HUES64 (cell line): ENCODE data around the gene MYEOV.

Experiments used
- H3K27ac ChIP-seq: 2 replicates; pipeline ENCODE4 v1.7.0; 2013; ENCODE audit warnings: low read depth, low read length, inconsistent platforms
- H3K27me3 ChIP-seq: 2 replicates; pipeline ENCODE4 v1.6.1; 2013; ENCODE audit warnings: mild to moderate bottlenecking, low read length; ENCODE audit not compliant: insufficient read depth
- H3K36me3 ChIP-seq: 2 replicates; pipeline ENCODE4 v1.6.1; 2013; ENCODE audit warnings: mild to moderate bottlenecking, low read length; ENCODE audit not compliant: insufficient read depth
- H3K4me1 ChIP-seq: 2 replicates; pipeline ENCODE4 v1.6.1; 2013; ENCODE audit warnings: mild to moderate bottlenecking, low read length, moderate library complexity; ENCODE audit not compliant: insufficient read depth
- H3K4me3 ChIP-seq: 2 replicates; pipeline ENCODE4 v1.5.1; 2013; ENCODE audit warnings: mild to moderate bottlenecking, low read length, moderate library complexity
- H3K9ac ChIP-seq: 2 replicates; pipeline ENCODE4 v1.6.1; 2013; ENCODE audit warnings: mild to moderate bottlenecking, low read depth, low read length
- H3K9me3 ChIP-seq: 2 replicates; pipeline ENCODE4 v1.6.1; 2013; ENCODE audit warnings: low read depth, low read length; ENCODE audit not compliant: insufficient read depth
- WGBS: fragments of 150-250, 120-280 bp; methylation state at CpG from one replicate; pipeline ENCODE4 v1.1.7; 2013; ENCODE audit warnings: missing lambda C conversion rate; 5-methylcytosine and 5-hydroxymethylcytosine counted together

MYEOV gene

DNA sequence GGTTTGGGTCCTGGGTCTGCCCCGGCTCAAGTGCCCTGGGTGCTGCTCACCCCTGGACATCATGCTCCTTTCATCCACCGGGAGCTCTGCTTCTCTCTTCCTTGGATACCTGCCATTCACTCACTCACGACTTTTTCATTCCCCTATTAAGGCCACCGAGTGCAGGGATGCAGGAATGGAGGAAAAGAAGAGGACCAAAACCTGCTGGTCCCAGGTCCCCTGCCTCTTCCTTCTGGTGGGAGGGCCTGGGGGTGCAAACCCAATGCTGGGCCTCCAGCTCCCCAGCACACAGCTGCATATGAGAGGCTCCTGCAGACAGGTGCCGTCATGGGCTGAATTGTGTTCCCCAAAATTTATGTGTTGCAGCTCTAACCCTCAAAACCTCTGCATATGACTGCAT, 36.8 kb upstream of the MYEOV start:
- Histone ChIP-seq H3K4me1 (peaks cover 17% of the 10 kb centered on the region), H3K27me3 (no peaks in the 10 kb centered on the region), H3K36me3 (no peaks in the 10 kb centered on the region), H3K27ac (no peak overlapping the region), H3K4me3 (no peak overlapping the region), H3K9ac (no peak overlapping the region), H3K9me3 (peaks cover 12% of the 10 kb centered on the region)
- 84% methylated on average over 5 of the region's 5 CpGs for WGBS

GRCh38 chr11:69257838-69258658, 35.9 kb upstream of the MYEOV start:
- WGBS: 58% methylated on average over 6 of the region's 6 CpGs
- H3K4me3 ChIP-seq: no peak overlapping the region
- no peak overlapping the region; the same call in 1 of the 2 replicates for H3K27ac ChIP-seq
- peaks cover 10% of the 10 kb centered on the region for H3K9me3 ChIP-seq
- H3K36me3 ChIP-seq: no peaks in the 10 kb centered on the region
- no peaks in the 10 kb centered on the region for H3K27me3 ChIP-seq
- H3K9ac ChIP-seq: no peak overlapping the region
- peaks cover 17% of the 10 kb centered on the region for H3K4me1 ChIP-seq

DNA sequence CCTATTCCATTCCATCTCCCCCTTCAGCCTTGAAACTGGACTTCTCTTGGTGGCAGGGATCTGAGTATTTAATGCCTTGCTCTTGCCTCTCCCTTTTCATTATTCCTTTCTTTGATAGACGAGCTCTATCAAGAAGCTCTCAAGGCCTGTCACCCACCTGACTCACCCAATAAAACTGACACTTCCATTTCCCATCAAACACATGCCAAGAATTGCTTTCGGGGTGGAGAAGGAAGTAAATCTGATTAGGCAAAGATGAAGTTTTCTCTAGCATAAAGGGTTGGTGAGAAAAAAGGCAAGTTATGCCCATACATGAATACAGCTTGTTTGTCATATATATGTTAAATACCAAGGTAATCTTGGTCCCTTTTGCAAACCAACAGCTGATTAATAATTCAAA, 34.9 kb upstream of the MYEOV start:
- Histone ChIP-seq H3K9me3 (0 out of 2 replicates have a peak, but pooled peaks cover 5% of the 10 kb centered on the region), H3K9ac (no peak overlapping the region), H3K36me3 (no peaks in the 10 kb centered on the region), H3K4me3 (no peak overlapping the region), H3K4me1 (peaks cover 17% of the 10 kb centered on the region), H3K27me3 (no peaks in the 10 kb centered on the region), H3K27ac (no peak overlapping the region)
- 68% methylated on average over 1 of the region's 2 CpGs for WGBS

- 0 out of 2 replicates have a peak, but pooled peaks cover 5% of the 10 kb centered on the region for H3K9me3 ChIP-seq
- H3K4me3 ChIP-seq: no peak overlapping the region
Measured at GRCh38 chr11:69260622-69261021, 33.3 kb upstream of the MYEOV start.

DNA sequence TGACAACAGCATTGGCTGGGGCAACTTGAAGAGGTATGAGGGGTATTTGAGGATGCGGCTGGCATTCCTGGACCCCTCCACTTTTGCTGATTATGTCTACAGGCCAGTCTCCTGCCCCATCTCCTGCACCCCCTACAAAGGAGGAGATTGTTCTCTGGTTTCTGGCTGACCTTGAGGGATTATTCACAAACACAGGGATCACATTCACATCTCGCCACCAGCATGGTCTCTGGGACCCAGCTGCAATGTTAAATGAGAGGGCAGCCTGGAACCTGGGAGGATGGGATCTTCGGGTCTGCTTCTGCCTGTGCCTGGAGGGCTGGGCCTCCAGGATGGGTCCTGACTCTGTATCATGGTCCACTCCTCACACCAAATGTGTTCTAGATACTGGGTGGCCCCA, 32.8 kb upstream of the MYEOV start:
- 0 out of 2 replicates have a peak, but pooled peaks cover under 1% of the 10 kb centered on the region for H3K9me3 ChIP-seq
- no peak overlapping the region for H3K4me3 ChIP-seq
- H3K27me3 ChIP-seq: no peaks in the 10 kb centered on the region
- no peak overlapping the region for H3K27ac ChIP-seq
- peaks cover 17% of the 10 kb centered on the region for H3K4me1 ChIP-seq
- H3K36me3 ChIP-seq: no peaks in the 10 kb centered on the region
- WGBS: 86% methylated on average over 2 of the region's 3 CpGs
- no peak overlapping the region for H3K9ac ChIP-seq

More at GRCh38 chr11:69260622-69261021, 33.3 kb upstream of the MYEOV start:
- Histone ChIP-seq H3K4me1 (peaks cover 17% of the 10 kb centered on the region), H3K36me3 (no peaks in the 10 kb centered on the region), H3K27ac (no peak overlapping the region), H3K9ac (no peak overlapping the region), H3K27me3 (no peaks in the 10 kb centered on the region)

GRCh38 chr11:69262918-69263735, 30.8 kb upstream of the MYEOV start:
- H3K27ac ChIP-seq: no peak overlapping the region
- H3K4me1 ChIP-seq: peaks cover 7% of the 10 kb centered on the region
- WGBS: 87% methylated on average over 7 of the region's 8 CpGs
- no peaks in the 10 kb centered on the region for H3K36me3 ChIP-seq
- H3K4me3 ChIP-seq: no peak overlapping the region
- no peak overlapping the region for H3K9ac ChIP-seq
- H3K9me3 ChIP-seq: no peaks in the 10 kb centered on the region
- no peaks in the 10 kb centered on the region for H3K27me3 ChIP-seq

GRCh38 chr11:69263736-69264052, 30.3 kb upstream of the MYEOV start:
- Histone ChIP-seq H3K36me3 (no peaks in the 10 kb centered on the region), H3K9me3 (no peaks in the 10 kb centered on the region), H3K27ac (no peak overlapping the region), H3K4me1 (peaks cover under 1% of the 10 kb centered on the region), H3K27me3 (no peaks in the 10 kb centered on the region), H3K9ac (no peak overlapping the region), H3K4me3 (no peak overlapping the region)
- WGBS: 94% methylated on average over 3 of the region's 3 CpGs

DNA sequence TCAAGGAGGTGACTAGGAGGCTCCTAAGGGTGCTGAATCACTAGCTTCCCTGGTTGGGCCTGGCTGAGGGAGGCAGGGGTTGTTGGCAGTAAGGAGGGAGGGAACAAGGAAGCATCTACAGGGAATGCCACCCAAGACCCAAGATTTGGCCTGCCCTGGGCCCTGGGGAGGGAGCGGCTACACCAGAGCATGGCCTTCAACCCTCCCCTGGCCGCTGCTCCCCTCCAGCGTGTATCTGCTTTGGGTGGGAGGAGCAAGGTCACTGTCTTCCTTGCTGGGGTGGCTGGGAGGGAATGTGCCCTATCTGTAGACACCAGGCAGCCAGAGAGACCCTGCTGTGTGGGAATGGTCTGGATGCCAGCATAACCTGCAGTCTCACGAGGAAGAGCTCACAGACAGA, 29.5 kb upstream of the MYEOV start:
- H3K36me3 ChIP-seq: no peaks in the 10 kb centered on the region

GRCh38 chr11:69265210-69265609, 28.7 kb upstream of the MYEOV start:
- H3K4me3 ChIP-seq: no peak overlapping the region
- no peaks in the 10 kb centered on the region for H3K27me3 ChIP-seq
- no peaks in the 10 kb centered on the region for H3K36me3 ChIP-seq
- H3K9me3 ChIP-seq: no peaks in the 10 kb centered on the region
- 88% methylated on average over 6 of the region's 6 CpGs for WGBS
- H3K27ac ChIP-seq: no peak overlapping the region
- H3K9ac ChIP-seq: no peak overlapping the region
- H3K4me1 ChIP-seq: no peaks in the 10 kb centered on the region

More for the DNA sequence above, 29.5 kb upstream of the MYEOV start:
- no peak overlapping the region for H3K9ac ChIP-seq
- no peaks in the 10 kb centered on the region for H3K9me3 ChIP-seq
- WGBS: 91% methylated on average over 4 of the region's 4 CpGs
- H3K4me3 ChIP-seq: no peak overlapping the region
- no peak overlapping the region for H3K27ac ChIP-seq
- H3K4me1 ChIP-seq: no peaks in the 10 kb centered on the region
- H3K27me3 ChIP-seq: no peaks in the 10 kb centered on the region

DNA sequence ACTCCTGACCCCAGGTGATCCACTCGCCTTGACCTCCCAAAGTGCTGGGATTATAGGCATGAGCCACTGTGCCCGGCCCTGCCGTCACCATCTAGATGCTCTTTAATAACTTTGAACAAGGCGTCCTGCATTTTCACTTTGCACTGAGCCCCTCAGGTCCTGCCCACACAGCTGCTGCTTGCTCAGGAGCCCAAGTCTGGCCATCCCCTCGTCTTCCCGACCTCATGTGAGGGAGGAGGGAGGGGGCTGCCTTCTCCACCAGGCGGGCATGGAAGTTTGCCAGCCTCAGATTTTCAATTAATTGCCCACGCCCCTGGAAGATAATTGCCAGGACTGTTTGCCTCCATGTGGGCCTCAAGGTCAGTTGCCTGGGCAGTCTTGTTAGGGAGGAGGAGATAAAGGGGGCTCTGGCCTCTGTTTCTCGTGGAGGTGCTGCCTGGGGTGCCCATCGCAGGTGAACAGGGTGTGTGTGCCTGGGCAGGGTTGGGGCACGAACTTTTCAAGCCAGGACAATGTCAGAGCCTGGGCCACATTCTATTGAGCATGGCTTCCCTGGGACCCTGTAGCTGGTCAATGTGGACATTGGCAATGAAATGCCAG, 27.9 kb upstream of the MYEOV start:
- no peak overlapping the region for H3K27ac ChIP-seq
- no peaks in the 10 kb centered on the region for H3K4me1 ChIP-seq
- H3K27me3 ChIP-seq: no peaks in the 10 kb centered on the region
- no peak overlapping the region for H3K4me3 ChIP-seq
- no peak overlapping the region for H3K9ac ChIP-seq
- no peaks in the 10 kb centered on the region for H3K36me3 ChIP-seq
- H3K9me3 ChIP-seq: no peaks in the 10 kb centered on the region
- 95% methylated on average over 11 of the region's 11 CpGs for WGBS

DNA sequence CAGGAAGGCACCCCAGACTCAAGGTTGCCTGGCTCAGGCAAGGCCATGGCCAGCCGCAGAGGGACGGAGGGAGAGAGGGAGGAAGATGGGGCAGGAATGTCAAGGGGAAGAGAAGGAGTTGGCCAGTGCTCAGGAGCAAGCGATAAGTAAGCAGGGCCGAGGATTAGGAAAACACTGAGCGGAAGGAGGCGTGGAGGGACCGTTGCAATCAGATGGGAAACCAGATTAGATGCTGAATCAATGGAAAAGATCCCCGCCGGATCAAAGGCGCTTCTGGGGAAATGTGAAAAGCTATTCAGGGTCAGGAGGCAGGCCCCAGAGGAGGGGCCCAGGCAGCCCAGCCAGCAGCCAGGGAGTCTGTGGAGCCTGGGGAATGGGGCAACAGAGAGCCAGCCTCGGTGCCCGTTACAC, 26.6 kb upstream of the MYEOV start:
- WGBS: 87% methylated on average over 12 of the region's 12 CpGs

More for the DNA sequence above, 26.6 kb upstream of the MYEOV start:
- no peaks in the 10 kb centered on the region for H3K36me3 ChIP-seq
- no peak overlapping the region for H3K4me3 ChIP-seq
- no peaks in the 10 kb centered on the region for H3K4me1 ChIP-seq
- no peak overlapping the region for H3K27ac ChIP-seq
- H3K9me3 ChIP-seq: no peaks in the 10 kb centered on the region
- no peak overlapping the region for H3K9ac ChIP-seq
- H3K27me3 ChIP-seq: no peaks in the 10 kb centered on the region
